Activated CD8-positive, alpha-beta memory T cell treated with anti-CD3 and anti-CD28 coated beads for 24 hours (primary cell): ENCODE results near the gene DOC2B.
"Not testable (repeated sequence)": the region's sequence is repeated elsewhere in the genome, so short reads cannot be mapped to it uniquely, and the experiment has no call there.

Experiments used
- DNase-seq: peaks from one replicate; pipeline ENCODE4 v3.0.0-alpha.2; 2020

The DOC2B gene

GRCh38 chr17:142876-143784, 38.3 kb downstream of the DOC2B start:
- peak; percentile 46 for DNase-seq

- DNase-seq = peak; percentile 55
Observed at GRCh38 chr17:142102-142661, 39.3 kb downstream of the DOC2B start.

GRCh38 chr17:139401-140205, 41.8 kb downstream of the DOC2B start:
- DNase-seq = peak; percentile 38

- peak; percentile 13 for DNase-seq
Observed at GRCh38 chr17:137166-137807, 44.2 kb downstream of the DOC2B start, which contains the start of gene SCGB1C2. Gene SCGB1C2, plus strand, starts transcription at chr17:137569. Its CDS starts 22 bp downstream, at chr17:137591.

GRCh38 chr17:136531-136930, 44.9 kb downstream of the DOC2B start:
- DNase-seq = peak; percentile 81

- DNase-seq = not testable (repeated sequence)
Observed at GRCh38 chr17:135895-136294, 45.6 kb downstream of the DOC2B start.

- peak; percentile 51 for DNase-seq
Observed at GRCh38 chr17:135022-135421, 46.4 kb downstream of the DOC2B start.

GRCh38 chr17:134332-134785, 47.1 kb downstream of the DOC2B start:
- DNase-seq = peak; percentile 64

- DNase-seq = not testable (repeated sequence)
Observed at GRCh38 chr17:133932-134331, 47.5 kb downstream of the DOC2B start.

- not testable (repeated sequence) for DNase-seq
Observed at GRCh38 chr17:118339-118917, 63.0 kb downstream of the DOC2B start.

- DNase-seq = not testable (repeated sequence)
Observed at GRCh38 chr17:113111-113510, 68.3 kb downstream of the DOC2B start.
